LNCAP (cell line): Measurements from ENCODE around the gene CORO1A.
A peak's percentile ranks its signal among the peaks of the same experiment; 100 is the strongest.

ENCODE experiments used
- TF ChIP-seq, protein P1 (sequence below): fragments of 450-650 bp; IDR thresholded peaks from 2 replicates; pipeline ENCODE4 v1.5.1; 2017; ENCODE audit warnings: mild to moderate bottlenecking

Gene CORO1A

GRCh38 chr16:30184096-30184890, 891 bp downstream of the CORO1A start:
- TF ChIP-seq, protein P1, sequence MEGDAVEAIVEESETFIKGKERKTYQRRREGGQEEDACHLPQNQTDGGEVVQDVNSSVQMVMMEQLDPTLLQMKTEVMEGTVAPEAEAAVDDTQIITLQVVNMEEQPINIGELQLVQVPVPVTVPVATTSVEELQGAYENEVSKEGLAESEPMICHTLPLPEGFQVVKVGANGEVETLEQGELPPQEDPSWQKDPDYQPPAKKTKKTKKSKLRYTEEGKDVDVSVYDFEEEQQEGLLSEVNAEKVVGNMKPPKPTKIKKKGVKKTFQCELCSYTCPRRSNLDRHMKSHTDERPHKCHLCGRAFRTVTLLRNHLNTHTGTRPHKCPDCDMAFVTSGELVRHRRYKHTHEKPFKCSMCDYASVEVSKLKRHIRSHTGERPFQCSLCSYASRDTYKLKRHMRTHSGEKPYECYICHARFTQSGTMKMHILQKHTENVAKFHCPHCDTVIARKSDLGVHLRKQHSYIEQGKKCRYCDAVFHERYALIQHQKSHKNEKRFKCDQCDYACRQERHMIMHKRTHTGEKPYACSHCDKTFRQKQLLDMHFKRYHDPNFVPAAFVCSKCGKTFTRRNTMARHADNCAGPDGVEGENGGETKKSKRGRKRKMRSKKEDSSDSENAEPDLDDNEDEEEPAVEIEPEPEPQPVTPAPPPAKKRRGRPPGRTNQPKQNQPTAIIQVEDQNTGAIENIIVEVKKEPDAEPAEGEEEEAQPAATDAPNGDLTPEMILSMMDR, result no peak

- TF ChIP-seq, protein P1, result no peak
Measured at GRCh38 chr16:30184891-30185682, 1.7 kb downstream of the CORO1A start.

DNA sequence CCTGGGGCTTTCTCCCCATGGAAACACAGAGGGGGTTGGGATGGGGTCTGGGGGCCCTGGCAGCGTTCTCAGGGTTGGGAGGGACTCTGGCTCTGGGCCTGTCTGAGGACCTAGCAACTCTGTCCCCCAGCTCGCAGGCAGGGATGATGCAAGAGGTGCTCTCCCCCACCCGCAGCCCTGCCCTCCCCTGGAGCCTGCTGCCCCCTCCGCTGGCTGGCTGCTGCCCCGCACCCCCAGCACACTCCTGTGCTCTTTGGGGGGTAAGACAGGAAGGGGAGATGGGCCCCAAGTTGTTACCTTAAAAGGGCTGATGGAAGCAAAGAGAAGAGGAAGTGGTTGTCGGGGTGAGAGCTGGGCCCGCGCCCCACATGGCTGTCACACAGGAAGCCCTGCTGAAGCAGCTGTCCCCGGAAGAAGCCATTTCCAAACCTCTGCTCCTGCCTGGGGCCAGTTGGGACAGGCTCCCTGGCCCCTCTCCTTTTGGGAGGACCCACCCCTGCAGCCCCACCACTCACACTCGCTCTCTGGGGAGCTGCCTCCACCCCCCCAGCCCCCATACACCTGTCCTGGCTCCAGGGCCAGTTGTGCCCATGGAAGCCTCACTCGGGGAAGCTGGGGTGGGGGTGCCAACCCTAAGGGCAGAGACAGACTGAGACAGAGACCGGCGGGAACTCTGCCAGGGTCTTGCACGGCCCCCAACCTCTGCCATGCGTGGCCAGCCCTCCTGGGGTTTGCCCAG, 2.5 kb downstream of the CORO1A start:
- TF ChIP-seq, protein P1, result no peak

DNA sequence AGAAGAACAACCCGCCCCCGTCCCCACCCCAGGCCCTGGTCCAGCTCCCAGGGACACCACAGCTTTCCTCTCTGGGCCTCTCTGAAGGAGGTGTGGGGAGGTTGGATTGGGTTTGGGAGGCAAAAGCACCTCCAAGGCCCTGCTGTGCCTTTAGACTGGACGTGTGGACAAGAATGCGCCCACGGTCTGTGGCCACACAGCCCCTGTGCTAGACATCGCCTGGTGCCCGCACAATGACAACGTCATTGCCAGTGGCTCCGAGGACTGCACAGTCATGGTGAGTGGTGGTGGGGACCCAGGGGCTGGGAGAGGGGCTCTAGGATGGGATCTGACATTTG, 3.0 kb downstream of the CORO1A start:
- TF ChIP-seq, protein P1, result no peak

- TF ChIP-seq, protein P1, result peak; percentile 52; the same call in 1 of the 2 replicates
Measured at GRCh38 chr16:30186782-30187555, 3.6 kb downstream of the CORO1A start.

DNA sequence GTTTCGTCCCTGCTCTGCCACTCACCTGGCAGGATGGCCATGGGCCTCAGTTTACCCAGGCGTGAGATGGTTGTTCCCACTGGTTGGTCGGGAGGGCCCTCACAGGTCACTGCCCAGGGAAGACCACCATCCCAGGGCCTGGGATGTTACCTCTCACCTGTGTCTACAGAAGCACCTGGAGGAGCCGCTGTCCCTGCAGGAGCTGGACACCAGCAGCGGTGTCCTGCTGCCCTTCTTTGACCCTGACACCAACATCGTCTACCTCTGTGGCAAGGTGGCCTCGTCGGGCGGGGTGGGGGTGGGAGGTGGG, 4.1 kb downstream of the CORO1A start:
- TF ChIP-seq, protein P1, result peak; percentile 3; the same call in 1 of the 2 replicates
